A549 (cell line): ENCODE results near the gene SMC6.

Source experiments
- CBX8 ChIP-seq: fragments of 200-600 bp; sonication (generic); IDR thresholded peaks from 2 replicates; pipeline ENCODE4 v1.6.1; 2016
- EHF ChIP-seq: fragments of 250-450 bp; sonication (Bioruptor Pico); IDR thresholded peaks from 2 replicates; pipeline ENCODE4 v1.5.0; 2020; ENCODE audit warnings: mild to moderate bottlenecking
- EHMT2 ChIP-seq: fragments of 200-600 bp; sonication (generic); IDR thresholded peaks from 2 replicates; pipeline ENCODE4 v1.6.1; 2016; ENCODE audit warnings: antibody characterized with exemption, low read depth, mild to moderate bottlenecking, moderate library complexity
- EP300 ChIP-seq, 2 experiments: fragments of >200 bp; sonication (Bioruptor Twin); formaldehyde crosslinking; IDR thresholded peaks; 2 replicates in 1 of 2; 3 replicates in 1 of 2; pipeline ENCODE4 v1.6.1; 2016 to 2017
- NPAS2 ChIP-seq: fragments of 250-450 bp; sonication (Bioruptor Pico); IDR thresholded peaks from 2 replicates; pipeline ENCODE4 v1.8.0; 2022; ENCODE audit warnings: mild to moderate bottlenecking, moderate library complexity, borderline replicate concordance
- RAD21 ChIP-seq, 2 experiments: fragments of >200 bp in 1 of 2; sonication (Bioruptor Twin) in 1 of 2; formaldehyde crosslinking in 1 of 2; IDR thresholded peaks in 1 of 2; conservative IDR thresholded peaks in 1 of 2; 2 replicates in 1 of 2; 3 replicates in 1 of 2; pipeline ENCODE4 v1.6.1; 2012 to 2018; ENCODE audit warnings: inconsistent platforms in 1 of 2
- TF ChIP-seq, protein P1 (sequence below): fragments of >200 bp; sonication (Bioruptor Twin); formaldehyde crosslinking; IDR thresholded peaks from 3 replicates; pipeline ENCODE4 v1.5.1; 2016
- TF ChIP-seq, protein P2 (sequence below): fragments of 450-650 bp; IDR thresholded peaks from 2 replicates; pipeline ENCODE4 v1.6.1; 2014; ENCODE audit warnings: antibody characterized with exemption
- TF ChIP-seq, protein P3 (sequence below): fragments of 200-600 bp; sonication (generic); IDR thresholded peaks from 2 replicates; pipeline ENCODE4 v1.6.1; 2016; ENCODE audit warnings: antibody characterized with exemption, mild to moderate bottlenecking, moderate library complexity

DNA sequence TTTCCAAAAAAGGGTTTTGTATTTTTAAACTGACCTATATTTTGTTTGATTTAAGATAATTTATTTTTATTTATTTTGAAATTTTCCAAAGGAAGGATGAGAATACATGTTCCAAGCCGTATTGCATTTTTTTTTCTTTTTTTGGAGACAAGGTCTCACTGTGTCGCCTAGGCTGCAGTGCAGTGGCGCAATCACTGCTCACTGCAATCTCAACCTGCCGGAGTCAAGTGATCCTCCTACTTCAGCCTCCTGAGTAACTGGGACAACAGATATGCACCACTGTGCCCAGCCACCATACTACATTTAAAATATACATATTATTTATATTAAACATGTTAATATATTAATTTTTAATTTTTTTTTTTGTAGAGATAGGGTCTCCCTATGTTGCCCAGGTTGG is 15.3 kb upstream of the SMC6 start:
- TF ChIP-seq, protein P1, sequence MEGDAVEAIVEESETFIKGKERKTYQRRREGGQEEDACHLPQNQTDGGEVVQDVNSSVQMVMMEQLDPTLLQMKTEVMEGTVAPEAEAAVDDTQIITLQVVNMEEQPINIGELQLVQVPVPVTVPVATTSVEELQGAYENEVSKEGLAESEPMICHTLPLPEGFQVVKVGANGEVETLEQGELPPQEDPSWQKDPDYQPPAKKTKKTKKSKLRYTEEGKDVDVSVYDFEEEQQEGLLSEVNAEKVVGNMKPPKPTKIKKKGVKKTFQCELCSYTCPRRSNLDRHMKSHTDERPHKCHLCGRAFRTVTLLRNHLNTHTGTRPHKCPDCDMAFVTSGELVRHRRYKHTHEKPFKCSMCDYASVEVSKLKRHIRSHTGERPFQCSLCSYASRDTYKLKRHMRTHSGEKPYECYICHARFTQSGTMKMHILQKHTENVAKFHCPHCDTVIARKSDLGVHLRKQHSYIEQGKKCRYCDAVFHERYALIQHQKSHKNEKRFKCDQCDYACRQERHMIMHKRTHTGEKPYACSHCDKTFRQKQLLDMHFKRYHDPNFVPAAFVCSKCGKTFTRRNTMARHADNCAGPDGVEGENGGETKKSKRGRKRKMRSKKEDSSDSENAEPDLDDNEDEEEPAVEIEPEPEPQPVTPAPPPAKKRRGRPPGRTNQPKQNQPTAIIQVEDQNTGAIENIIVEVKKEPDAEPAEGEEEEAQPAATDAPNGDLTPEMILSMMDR: no peak
- no peak for TF ChIP-seq CBX8
- no peak for TF ChIP-seq NPAS2 (CRISPR knock-in tag)
- no peak for TF ChIP-seq RAD21 (conservative IDR thresholded peaks at IDR 0.05 in 1 of 2, IDR thresholded peaks at IDR 0.05 in 1 of 2)
- no peak for TF ChIP-seq EP300 (IDR thresholded peaks at IDR 0.05)
- TF ChIP-seq EHF (CRISPR knock-in tag): no peak
- no peak for TF ChIP-seq EHMT2
- TF ChIP-seq, protein P2, sequence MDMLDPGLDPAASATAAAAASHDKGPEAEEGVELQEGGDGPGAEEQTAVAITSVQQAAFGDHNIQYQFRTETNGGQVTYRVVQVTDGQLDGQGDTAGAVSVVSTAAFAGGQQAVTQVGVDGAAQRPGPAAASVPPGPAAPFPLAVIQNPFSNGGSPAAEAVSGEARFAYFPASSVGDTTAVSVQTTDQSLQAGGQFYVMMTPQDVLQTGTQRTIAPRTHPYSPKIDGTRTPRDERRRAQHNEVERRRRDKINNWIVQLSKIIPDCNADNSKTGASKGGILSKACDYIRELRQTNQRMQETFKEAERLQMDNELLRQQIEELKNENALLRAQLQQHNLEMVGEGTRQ: no peak
- TF ChIP-seq, protein P3, sequence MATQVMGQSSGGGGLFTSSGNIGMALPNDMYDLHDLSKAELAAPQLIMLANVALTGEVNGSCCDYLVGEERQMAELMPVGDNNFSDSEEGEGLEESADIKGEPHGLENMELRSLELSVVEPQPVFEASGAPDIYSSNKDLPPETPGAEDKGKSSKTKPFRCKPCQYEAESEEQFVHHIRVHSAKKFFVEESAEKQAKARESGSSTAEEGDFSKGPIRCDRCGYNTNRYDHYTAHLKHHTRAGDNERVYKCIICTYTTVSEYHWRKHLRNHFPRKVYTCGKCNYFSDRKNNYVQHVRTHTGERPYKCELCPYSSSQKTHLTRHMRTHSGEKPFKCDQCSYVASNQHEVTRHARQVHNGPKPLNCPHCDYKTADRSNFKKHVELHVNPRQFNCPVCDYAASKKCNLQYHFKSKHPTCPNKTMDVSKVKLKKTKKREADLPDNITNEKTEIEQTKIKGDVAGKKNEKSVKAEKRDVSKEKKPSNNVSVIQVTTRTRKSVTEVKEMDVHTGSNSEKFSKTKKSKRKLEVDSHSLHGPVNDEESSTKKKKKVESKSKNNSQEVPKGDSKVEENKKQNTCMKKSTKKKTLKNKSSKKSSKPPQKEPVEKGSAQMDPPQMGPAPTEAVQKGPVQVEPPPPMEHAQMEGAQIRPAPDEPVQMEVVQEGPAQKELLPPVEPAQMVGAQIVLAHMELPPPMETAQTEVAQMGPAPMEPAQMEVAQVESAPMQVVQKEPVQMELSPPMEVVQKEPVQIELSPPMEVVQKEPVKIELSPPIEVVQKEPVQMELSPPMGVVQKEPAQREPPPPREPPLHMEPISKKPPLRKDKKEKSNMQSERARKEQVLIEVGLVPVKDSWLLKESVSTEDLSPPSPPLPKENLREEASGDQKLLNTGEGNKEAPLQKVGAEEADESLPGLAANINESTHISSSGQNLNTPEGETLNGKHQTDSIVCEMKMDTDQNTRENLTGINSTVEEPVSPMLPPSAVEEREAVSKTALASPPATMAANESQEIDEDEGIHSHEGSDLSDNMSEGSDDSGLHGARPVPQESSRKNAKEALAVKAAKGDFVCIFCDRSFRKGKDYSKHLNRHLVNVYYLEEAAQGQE: no peak
